ENCODE data around the gene ARHGAP40.

DNA sequence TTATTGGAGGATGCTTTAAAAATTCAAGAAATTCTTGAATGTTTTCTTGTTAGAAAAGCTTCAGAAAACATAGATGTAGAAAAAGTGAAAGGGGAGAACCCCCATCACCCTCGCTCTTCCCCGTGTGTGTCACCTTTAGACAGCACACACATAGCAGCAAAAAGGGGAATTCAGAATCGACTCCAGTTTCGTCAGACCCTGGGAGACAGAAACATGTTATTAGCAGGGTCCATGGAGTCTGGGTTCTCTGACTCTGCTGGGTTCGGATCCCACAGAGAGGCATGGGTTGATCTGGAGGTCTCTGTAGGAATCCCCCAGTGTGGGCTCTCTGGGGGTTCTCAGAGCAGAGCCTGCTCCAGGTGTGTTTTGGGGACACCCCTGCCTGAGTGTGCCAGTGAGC, 43.7 kb downstream of the ARHGAP40 start:
- no peak for TF ChIP-seq CTCF (IDR thresholded peaks at IDR 0.05; ENCODE audit: low read length)
- no peak for TF ChIP-seq EZH2 (IDR thresholded peaks at IDR 0.05; ENCODE audit: borderline replicate concordance, low read length)

Data from OCI-LY1 (cell line).